ENCODE data around the gene ADORA2B.
A peak's percentile ranks its signal among the peaks of the same experiment; 100 is the strongest.
"Not testable (repeated sequence)": the region's sequence is repeated elsewhere in the genome, so short reads cannot be mapped to it uniquely, and the experiment has no call there.

Gene ADORA2B

DNA sequence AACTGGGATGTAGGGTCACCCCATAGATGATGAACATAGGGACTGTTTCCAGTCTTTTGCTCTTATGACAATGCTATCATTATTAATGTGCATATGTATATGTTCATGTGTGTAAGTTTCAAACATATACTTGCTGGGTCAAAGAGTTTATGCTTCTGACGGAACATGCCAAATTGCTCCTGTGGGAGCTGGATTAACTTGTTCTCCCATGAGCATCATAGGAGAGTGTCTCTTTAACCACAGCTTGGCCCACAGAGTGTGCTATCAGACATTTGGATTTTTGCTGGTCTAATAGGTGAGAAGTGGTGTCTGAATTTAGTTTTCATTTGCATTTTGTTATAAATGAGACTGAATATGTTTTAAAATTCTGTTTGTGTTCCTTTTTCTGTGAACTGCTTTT lies 22.3 kb upstream of the ADORA2B start:
- DNase-seq (ENCODE audit: low spot score): no peak

DNA sequence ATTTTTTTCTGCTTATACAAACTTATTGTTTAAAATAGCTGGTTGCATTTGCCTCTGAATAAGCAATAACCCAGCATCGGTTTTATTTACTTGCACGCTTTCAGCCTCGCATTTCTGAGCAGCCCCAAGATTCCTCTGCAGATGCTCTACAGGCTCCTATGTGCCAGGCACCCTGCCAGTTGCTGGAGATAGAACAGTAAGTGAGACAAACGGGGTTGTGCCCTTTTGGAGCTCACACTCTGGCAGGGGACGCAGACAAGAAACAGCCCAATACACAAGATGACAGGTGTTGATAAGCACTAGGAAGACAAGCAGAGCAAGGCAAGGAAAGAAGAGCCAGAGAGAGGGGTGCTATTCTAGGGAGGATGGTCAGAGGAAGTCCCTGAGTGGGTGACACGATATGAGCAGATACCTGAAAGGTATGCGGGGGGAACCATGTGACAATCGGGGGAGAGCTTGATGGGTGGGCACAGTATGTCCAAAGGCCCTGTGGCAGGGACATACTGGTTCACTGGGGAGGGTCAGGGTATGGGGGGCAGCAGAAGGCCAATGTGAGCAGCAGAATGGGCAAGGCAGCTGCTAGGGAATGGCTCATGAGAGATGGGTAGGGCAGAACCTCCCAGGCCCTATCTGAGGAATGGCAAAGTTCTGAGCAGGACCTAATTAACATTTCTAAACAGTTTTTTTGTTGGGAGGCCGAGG lies 18.7 kb upstream of the ADORA2B start:
- DNase-seq (ENCODE audit: low spot score): no peak

DNA sequence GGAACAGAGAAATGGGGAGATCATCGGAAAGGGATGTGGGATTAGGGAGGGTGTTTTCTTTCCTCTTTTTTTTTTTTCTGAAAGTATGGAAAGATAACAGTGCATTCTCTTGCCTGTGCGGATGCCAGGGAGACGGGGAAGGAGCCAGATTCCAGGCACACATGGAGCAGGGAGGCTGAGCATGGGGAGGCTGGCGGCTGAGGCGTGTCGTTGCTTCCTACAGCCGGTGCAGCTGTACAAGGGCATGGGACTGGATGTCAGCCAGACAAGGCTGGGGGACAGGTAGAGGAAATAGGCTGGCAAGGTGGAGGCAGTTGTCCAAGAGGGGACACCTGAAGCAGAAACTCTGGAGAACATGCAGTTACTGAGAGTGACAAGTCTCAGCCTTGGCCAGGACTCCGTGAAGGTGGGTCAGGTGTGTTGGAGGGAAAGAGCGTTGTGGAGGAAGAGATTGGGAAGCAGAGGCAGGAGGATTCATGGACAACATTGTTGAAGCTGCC lies 16.6 kb upstream of the ADORA2B start:
- no peak for DNase-seq (ENCODE audit: low spot score)

DNA sequence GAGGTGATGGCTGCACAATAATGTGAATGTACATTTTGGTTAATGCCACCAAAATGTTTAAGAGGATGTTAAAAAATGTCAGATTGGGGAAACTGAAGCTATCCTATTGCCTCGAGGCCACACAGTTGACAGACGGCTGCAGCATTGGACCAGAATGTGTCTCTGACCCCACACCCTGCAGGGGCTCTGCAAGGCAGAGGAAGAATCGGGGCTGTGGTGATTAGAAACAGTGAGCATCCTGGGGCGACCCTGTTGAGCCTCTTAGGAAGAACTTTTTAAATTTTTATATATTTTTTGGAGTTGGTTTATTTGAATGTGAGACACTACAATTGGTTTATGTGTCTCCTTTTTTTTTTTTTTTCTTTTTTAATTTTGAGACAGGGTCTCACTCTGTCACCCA lies 15.0 kb upstream of the ADORA2B start:
- no peak for DNase-seq (ENCODE audit: low spot score)

DNA sequence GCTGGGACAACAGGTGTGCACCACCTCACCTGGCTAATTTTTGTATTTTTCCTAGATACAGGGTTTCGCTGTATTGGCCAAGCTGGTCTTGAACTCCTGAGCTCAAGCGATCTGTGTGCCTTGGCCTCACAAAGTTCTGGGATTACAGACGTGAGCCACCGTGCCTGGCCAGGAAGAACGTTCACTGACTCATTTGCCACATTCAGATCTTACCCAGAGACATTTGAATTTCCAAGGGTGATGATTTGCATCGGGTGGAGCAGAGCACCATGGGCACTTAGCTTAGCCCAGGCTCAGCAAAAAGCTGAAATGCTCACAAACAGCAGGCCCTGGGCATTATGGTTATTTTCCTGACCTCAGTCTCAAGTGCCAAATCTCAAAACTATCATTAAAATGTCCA lies 14.5 kb upstream of the ADORA2B start:
- no peak for DNase-seq (ENCODE audit: low spot score)

DNA sequence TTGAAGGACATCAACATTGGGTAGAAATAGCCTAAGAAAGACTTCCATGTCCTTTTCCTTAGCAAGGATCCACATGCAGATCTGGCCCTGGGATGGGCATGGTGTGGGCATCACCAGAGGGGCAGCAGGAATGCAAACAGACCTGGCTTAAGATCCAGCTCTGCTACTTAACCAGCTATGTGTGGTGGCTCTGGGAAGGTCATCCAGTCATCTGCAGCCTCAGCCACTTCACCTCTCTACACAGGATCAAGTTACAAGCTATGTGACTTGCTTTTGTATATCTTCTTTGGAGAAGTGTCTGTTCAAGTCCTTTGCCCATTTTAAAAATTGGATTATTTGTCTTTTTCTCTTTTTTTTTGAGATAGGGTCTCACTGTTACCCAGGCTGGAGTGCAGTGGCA lies 13.5 kb upstream of the ADORA2B start:
- no peak for DNase-seq (ENCODE audit: low spot score)

DNA sequence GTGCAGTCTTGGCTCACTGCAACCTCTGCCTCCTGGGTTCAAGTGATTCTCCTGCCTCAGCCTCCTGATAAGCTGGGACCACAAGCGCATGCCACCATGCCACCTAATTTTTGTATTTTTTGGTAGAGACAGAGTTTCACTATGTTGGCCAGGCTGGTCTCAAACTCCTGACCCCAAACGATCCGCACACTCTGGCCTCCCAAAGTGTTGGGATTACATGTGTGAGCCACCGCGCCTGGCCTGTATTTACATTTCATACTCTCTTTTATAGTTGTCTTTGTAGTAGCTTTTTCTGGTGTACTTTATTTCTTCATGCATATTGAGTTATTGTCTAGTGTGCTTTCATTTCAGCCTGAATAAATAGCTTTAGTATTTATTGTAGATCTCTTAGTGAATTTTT lies 10.1 kb upstream of the ADORA2B start:
- no peak for DNase-seq (ENCODE audit: low spot score)

DNA sequence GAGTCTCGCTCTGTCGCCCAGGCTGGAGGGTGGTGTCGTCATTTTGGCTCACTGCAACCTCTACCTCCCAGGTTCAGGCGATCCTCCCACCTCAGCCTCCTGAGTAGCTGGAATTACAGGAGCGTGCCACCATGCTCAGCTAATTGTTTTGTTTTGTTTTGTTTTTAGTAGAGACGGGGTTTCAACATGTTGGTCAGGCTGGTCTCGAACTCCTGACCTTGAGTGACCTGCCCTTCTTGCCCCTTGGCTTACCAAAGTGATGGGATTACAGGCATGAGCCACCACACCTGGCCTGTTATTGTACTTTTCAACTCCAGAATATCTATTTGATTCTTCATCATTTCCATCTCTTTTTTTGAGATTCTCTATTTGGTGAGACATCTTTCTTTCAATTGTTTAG lies 9.0 kb upstream of the ADORA2B start:
- no peak for DNase-seq (ENCODE audit: low spot score)

DNA sequence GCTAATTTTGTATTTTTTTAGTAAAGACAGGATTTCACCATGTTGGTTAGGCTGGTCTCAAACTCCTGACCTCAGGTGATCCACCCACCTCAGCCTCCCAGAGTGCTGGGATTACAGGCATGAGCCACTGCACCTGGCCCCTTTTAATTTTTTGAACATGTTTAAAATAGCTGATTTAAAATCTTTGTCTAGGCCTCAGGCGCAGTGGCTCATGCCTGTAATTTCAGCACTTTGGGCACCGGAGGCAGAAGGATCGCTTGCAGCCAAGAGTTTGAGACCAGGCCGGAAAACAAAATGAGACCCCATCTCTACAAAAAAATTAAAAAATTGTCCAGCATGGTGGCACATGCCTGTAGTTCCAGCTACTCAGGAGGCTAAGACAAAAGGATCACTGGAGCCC lies 8.4 kb upstream of the ADORA2B start:
- DNase-seq (ENCODE audit: low spot score): not testable (repeated sequence)

DNA sequence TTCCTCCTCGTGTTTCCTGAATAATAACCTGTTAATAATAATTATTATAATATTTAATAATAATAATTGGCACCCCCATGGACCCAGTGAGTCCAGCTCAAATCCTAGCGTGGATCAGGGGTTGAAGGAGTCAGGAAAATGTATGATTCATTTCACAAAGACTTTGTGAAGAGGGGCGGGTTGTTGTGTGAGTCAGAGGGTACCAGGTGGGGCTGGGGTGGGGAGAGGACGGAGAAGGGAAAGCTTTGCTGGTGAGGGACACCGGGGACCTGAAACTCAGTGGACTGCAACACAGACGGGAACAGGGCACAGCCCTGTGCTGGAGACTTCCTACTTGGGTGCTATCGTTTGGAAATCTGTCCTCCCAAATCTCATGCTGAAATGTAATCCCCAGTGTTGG lies 3.1 kb upstream of the ADORA2B start:
- DNase-seq (ENCODE audit: low spot score): no peak

DNA sequence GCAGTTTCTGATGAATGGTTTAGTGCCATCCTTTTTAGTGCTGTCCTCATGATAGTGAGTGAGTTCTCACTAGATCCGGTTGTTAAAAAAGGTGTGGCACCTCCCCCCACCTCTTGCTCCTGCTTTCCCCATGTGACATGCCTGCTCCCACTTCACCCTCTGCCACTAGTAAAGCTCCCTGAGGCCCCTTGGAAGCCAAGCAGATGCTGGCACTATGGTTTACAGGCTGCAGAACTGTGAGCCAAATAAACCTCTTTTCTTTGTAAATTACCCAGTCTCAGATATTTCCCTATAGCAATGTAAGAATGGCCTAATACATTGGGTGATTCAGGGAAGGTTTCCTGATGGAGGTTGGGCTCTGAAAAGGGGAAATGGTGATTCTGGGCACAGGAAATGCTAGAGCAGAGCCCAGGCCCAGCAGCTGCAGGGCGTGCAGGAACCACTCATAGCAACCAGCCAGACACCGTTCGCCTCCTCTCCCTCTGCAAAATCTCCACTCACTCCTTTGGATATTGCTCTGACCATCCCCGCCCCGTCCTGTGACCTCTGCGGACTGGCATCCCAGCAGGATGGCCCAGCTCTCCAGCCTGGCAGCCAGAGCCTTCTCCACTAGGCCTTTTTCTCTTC lies 2.6 kb upstream of the ADORA2B start:
- no peak for DNase-seq (ENCODE audit: low spot score)

DNA sequence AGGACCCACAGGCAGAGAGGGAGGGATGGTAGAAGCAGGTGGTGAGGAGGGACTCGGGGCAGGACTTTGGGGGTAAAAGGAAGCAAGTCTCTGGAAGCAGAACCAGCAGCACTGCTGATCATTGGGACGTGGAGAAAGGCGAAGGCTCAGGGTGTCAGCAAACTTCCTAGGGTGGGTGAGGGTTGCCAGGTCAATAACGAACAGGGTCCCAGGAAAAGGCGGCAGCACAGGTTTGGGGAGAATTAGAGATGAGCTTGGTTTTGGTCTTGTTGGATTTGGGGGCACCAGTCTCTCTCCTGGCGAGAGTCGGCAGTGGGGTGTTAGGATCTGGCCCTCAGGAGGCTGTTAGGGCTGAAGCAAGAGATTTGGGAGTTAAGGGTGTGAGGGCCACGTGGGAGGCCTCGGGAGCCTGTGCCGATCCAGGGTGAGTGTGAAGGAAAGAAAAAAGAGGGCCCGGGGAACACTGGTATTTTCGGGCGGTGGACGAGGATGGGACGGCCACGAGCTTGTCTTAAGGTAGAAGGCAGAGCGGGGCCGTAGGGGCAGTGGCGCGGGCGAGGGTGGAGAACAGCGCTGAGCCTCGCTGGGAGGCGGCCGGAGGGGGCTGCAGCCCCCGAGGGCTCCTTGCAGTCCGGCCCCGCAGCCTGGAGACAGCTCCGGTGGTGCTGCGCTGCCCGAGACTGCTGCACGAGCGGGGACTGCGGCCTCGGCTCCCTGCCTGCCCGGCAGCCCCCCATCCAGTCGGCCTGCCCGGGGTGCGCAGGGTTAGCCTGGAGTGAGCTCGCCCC lies 765 bp upstream of the ADORA2B start:
- no peak for DNase-seq (ENCODE audit: low spot score)

DNA sequence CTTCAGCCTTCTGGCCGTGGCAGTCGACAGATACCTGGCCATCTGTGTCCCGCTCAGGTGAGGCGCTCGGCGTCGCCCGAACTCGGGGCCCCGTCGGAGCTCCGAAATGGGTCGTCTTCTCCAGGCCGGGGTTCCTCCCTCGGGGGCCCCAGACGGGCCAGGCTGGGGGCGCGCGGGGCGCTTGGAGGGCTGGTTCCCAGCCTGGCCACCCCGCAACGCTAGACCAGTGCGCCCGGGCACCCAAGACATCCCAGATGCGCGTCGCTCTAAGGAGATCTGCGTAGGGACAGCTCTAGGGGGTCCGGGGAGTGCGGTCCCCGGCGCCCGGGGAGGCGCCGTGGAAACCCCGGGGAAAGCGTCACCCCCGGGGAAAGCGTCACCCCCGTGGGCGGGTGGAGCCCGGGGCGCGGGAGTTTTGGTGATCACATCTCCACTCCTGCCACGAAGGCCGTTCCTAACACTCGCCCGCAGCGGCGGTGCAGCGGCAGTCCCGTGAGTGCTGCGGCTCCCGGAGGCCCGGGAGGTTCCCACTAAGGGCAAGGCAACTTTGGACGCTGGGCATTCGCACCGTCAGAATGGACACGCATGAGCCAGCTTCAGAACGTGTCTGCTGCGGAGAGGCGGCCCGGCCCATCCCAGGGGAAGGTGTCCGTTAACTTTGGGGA lies 729 bp downstream of the ADORA2B start:
- DNase-seq (ENCODE audit: low spot score): no peak

DNA sequence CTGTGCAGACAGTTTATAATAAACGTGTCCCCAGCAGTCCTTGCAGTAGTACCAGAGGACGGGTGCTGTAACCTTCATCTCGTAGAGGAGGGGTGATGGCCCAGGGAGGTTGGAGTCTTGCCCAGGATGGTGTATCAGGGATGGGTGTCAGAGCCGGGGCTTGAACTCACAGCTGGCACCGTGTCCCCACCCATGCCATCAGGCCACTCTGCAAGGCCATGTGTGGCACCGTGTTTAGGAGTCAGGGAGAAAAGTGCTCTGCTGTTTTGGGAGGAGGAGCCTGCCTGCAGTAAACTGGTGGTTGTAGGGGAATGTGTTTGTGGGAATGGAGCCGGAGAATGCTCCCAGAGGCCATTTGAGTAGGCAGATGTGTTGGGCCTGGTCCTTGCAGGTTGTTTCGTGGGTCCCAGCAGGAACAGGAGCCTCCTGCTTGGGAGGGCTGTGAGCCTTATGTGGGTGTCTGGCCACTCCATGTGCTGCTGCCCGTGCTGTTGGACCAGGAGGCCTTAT lies 1.7 kb downstream of the ADORA2B start:
- DNase-seq (ENCODE audit: low spot score): no peak

DNA sequence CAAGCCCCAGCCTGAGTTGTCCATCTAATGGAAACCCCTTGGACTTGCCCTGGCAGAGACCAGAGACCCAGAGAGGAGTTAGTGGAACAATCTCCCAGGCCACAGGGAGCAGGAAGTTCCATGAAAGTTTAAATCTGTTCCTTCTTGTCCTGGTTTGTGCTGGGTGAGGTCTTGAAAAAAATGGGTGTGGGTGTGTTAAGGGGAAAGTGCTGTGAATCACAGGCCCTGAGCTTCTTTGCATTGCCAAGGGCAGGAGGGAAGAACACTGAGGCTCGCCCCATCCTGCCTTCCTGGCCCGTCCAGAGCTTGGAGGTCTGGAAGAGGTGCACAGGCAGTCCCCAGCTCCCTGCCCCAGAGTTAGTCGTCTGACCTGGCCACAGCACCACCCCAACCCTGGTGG lies 2.3 kb downstream of the ADORA2B start:
- no peak for DNase-seq (ENCODE audit: low spot score)

DNA sequence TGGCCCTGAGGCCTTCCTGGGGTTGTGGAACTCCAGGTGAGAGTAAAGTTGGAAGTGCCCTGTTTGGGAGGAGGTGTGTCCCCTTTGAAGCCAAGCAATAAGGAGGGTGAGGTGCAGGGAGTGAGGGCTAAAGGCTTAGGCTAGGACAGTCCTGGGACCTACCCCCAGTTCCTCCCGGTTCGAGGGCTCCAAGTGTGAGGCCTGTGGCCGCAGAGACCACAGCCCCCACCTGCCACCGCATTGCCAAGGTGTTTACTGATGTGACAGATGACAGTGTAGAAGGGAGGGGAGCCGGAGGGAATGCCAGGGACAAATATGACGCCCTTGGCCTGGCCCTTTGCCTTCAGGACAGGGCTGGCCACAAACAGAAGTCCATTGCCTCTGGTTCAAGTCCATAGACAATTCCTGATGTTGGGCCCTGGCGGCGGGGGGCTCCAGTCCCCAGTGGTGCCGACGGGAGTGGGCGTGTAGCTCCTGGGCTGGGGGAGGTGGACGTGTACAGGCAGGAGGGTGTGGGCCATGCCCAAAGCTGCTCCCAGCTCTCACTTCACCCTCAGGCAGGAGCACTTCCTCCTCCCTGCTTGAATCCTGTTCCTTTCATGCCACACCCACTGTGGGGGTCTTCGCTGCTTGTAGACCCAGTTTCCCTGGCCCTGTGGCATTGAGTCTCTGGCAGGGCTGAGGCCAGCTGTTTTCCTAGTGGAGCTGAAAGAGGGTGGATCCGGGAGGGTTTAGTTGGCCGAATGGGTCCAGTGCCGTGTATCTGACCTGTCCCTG lies 3.2 kb downstream of the ADORA2B start:
- no peak for DNase-seq (ENCODE audit: low spot score)

DNA sequence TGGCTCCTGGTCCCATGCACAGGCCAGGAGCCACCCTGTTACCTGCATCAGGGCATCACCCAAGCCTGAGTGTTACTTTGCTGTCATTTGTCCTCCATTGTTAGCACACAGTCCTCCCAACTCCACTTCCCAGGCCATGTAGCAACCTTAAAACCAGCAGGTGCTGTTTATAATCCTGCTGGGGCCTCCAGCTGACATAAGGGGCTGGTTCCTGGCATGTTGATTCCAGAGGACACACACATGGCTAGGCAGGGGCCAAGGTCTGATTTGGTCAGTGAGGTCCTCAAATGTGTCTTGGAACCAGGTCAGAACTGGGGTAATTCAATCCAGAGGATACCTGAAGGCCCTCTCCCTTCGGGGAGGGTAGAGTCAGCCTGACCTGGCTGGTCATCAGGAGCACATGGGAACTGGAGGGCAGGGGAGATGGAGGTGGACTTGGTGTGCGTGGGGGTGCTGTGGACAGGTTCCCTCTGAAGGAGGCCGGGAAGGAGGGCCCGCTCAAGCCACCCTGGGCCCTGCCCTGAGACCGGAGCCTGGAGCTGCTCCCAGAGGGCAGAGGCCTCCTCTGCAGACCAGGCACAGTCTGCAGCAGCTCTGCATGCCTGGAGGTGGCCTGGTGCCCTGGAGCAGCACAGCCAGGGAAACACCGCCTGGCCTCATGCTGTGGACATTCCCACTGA lies 6.6 kb downstream of the ADORA2B start:
- DNase-seq (ENCODE audit: low spot score): no peak

DNA sequence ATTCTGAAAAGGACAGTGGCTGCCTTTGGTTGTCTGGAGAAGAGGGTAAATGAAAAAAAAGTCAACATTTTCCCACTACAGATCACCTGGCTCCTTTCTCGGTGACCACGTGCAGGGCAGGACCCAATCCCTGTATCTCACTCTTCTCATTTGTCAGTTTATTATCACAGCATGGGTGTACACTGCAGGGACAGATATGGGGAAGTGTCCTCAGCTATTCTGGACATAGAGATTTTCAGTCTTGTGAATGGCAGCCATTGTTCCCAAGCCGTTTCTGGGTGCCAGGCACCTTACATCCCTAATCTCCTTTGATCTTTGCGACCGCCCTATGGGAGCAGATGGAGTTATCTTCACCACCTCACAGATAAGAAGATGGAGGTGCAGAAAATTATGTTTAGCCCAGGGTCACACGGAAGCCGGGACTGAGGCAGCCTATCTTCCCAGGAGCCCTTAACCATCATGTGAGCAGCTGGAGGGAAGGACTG lies 7.2 kb downstream of the ADORA2B start:
- no peak for DNase-seq (ENCODE audit: low spot score)

DNA sequence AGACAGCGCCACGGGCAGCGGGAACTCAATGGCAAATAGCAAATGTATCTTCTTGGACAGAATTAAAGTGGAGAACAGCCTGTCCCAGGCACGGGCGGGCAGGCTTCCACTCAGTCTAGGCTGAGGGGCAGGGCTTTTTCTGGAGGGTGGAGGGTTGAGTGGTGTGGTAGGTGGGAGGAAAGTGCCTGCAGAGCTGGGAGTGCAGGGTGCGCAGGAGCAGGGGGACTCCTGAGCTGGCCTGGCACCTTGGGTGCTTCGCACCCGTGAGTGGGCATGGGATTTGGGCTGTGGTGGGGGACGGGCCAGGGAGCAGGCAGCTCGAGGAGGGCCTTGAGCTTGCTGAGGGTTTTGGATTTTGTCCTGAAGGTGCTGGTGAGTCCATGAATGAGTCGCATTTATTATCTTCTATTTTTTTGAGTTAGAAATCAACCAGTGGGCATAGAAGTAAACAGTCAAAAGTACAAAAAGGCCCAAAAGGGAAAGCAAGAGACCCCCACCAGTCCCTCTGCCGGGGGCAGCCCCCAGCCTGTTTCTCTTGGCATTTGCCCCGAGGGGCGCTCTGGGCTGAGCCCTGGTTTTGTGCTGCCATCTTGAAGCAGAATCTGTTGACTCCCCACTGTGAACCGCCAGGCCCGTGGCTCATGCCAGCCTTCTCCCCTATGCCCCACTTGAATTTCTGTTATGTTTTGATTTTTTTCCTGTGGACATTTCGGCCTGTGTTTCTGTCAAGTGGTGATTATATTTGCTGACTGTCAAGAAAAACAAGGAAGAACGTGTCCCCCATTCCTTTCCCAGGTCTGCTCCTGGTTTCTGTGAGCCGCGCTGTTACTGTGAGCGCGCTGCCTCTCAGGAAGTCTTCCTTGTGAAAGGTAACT lies 8.2 kb downstream of the ADORA2B start:
- no peak for DNase-seq (ENCODE audit: low spot score)

DNA sequence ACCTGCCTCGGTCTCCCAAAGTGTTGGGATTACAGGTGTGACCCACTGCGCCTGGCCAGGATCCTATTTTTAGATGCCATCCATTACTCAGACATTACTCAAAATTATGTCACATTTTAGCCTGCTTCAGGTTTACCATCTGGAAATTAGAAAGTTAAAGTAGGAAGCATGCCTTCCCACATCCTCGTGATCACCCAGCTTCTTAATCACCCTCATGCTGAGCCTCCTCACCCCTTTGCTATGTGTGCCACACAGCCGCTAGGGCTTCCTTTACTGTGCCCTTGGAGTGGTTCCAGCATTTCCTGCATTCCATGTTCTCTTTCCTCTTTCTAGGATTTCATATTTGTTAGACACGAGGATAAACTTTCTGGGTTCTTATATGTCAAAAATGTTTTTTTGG lies 9.3 kb downstream of the ADORA2B start:
- DNase-seq (ENCODE audit: low spot score): peak; percentile 25
